Measurements from ENCODE around the gene ITK.

Gene ITK

DNA sequence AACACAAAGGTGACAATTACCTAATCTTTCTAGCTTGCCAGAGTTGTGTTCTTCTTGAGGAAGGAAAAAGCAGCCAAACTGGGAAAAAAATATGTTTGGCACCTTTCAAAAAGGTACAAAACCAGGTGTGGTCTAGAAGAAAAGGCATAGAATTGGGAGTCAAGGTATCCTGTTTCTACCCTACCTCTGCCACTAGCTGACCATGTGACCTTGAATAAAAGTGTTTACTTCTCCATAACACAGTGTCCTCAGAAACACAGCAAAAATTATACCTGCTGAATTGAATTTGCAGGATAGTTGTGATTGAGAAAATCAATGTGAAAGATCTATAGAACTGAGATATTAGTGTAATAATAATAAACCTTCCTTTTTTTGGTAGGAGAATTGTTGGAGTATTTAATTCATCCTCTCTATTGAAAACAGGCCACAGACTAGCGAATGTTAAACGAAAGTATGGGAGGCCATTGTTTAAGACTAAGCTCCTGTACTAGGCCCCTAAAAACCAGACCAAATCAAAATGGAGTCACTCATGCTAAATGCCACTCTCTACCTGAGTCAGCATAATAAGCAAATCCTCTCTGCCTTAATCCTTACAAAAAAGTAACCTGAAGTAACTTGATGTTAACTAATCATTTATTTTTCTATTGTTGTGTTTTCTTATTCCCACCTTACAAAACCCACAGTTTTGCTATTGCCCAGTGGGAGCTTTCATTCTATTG is 97.8 kb downstream of the ITK start:
- H3K4me3 ChIP-seq (ENCODE audit: low read depth, low read length): no peak overlapping the region

DNA sequence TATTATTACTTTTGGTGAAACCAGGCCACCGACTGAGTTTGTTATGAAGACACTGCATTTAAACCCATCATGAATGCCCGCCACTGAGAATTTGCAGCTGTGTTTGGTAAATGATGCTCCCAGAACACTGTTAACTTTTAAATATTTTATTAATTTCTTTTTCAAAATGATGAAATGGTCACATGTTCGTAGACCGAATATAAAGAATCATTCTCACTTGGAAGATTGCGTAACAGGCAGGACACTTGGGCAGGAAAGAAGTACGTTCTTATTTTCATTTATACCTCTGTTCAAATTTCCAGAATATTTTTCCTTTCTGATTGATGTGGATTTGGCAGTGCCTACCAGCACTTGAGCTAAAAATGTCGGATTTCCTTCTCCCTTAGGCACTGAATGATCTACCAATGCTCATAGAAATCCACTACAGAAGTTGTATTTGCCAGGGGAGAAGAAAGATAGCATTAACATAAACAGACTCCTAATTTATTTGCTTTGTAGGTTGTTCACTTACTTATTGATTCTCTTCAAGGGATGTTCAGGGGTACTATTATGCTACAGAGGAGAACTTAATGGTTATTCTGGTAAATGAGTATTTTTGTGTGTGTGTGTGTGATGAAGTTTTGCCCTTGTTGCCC is 99.1 kb downstream of the ITK start:
- no peak overlapping the region for H3K4me3 ChIP-seq (ENCODE audit: low read depth, low read length)

DNA sequence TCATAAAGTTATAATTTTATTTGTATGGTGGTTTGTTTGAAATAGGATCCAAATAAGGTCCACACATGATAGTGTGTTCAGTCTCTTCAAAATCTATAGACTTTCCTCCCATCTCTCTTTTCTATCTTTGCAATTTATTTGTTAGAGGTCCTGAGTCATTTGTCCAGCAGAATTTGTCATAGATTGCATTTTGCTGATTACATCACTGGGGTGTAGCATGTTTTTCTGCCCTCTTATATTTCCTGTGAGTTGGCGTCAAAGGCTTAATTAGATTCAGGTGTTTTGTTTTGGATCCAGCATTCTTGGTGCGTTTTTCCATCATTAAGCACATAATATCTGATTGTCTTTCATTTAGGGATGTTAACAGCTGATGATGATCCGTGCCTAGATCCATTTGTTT is 100.3 kb downstream of the ITK start:
- no peak overlapping the region for H3K4me3 ChIP-seq (ENCODE audit: low read depth, low read length)

DNA sequence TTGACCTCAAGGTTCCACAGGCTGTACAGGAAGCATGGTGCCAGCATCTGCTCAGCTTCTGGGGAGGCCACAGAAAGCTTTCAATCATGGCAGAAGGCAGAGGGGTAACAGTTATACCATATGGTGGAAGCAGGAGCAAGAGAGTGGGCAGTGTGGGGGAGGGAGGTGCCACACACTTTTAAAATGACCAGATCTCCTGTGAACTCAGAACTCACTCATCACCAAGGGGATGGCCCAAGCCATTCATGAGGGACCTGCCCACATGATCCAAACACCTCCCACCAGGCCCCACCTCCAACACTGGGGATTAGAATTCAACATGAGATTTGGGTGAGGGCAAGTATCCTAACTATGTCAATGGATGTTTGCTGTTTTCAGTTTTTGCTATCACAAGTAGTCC is 101.5 kb downstream of the ITK start:
- no peak overlapping the region for H3K4me3 ChIP-seq (ENCODE audit: low read depth, low read length)

DNA sequence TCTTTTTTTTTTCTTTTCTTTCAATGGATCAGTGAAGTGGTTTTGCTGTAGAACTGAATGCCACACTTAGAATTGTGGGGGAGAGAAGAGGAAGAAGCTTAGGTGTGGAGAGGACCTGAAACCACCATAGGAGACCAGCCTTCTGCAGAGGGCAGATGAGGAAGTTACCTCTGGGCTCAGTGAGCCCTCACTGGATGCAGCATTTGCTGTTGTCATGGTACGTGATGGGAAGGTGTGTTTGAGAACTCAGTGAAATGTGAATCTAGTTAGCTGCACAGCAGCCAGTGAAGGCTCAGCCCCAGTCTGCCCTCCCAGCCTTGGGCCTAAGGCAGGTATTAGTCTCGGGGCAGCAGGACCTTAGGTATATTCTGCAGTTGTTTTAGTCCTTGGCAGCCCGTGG is 102.8 kb downstream of the ITK start:
- no peak overlapping the region for H3K4me3 ChIP-seq (ENCODE audit: low read depth, low read length)

DNA sequence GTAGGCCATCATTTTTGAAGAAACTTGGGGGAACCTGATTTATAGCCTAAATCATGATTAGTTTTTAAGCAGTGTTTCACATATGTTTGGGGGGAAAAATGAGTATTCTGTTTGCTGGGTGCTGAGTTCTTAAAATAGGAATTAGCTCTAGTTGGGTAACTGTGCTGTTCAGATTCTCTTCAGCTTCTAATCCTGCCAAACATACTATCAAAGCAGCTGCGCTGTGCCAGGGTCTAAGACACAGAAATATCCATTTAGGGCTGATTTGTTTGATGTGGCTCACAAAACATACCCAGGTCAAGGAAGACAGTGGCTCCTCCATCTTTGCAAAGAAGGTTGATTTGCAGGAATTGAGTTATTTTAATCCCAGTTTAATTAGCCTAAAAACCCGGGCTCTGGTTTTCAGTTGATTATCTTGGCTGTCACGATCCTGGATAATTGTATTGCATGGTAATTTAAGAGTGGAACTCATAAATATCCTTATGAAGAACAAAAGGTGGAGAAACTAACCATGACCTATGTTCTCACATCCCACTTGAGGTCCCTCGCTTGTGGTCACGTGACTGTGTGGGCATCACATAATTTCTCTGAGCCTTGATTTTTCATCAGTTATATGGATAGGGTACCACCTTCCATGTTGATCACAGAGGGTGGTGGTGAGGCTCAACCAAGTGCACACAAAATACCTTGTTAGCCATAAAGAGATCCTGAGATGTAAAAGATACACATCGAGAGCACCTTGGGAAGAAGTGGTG is 104.0 kb downstream of the ITK start:
- H3K4me3 ChIP-seq (ENCODE audit: low read depth, low read length): no peak overlapping the region

DNA sequence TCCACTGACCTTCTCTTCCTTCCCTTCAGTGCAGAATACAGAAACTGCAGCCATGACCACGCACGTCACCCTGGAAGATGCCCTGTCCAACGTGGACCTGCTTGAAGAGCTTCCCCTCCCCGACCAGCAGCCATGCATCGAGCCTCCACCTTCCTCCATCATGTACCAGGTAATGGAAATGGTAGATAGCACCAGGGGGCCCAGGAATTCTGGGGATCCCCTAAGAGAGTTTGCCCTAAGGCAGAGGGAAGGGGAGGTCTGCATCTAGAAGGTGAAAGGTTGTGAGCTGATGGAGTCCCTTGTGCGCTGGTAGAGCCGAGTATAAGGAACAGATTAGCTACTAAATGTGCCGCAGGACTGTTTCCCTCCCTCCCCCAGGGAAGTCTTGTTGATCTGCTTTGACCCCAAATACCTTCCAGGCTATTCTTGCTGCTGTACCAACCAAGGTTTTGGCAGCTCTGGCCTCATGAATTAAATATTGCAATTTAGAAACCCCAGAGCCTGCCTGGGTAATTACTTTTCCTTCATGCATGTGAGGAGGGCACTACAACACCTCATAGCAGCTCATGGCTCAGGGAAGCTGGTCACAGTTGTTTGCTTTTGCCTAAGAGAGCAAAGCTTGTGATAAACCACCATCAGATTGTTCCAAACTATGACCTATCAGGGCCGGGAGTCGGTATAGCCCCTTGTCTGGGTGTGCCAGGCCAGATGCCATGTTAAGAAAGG is 104.8 kb downstream of the ITK start:
- H3K4me3 ChIP-seq (ENCODE audit: low read depth, low read length): no peak overlapping the region

DNA sequence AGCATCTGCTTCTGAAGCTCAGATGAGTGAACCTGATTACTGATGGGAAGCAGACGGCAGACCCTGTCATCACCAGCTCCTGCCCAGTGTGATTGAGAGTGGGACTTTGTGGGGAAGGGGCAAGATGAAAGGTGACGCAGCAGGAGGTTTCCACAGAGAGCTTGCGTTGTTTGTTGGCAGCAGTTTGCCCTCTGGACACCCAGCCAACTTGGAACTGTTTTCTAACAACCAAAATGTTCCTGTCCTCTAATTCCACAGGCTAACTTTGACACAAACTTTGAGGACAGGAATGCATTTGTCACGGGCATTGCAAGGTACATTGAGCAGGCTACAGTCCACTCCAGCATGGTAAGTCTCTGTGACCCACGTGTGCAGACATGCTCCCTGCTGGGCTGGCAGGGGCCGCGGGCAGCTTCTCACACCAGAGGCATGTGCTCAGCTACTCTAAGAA is 106.1 kb downstream of the ITK start:
- H3K4me3 ChIP-seq (ENCODE audit: low read depth, low read length): no peak overlapping the region

DNA sequence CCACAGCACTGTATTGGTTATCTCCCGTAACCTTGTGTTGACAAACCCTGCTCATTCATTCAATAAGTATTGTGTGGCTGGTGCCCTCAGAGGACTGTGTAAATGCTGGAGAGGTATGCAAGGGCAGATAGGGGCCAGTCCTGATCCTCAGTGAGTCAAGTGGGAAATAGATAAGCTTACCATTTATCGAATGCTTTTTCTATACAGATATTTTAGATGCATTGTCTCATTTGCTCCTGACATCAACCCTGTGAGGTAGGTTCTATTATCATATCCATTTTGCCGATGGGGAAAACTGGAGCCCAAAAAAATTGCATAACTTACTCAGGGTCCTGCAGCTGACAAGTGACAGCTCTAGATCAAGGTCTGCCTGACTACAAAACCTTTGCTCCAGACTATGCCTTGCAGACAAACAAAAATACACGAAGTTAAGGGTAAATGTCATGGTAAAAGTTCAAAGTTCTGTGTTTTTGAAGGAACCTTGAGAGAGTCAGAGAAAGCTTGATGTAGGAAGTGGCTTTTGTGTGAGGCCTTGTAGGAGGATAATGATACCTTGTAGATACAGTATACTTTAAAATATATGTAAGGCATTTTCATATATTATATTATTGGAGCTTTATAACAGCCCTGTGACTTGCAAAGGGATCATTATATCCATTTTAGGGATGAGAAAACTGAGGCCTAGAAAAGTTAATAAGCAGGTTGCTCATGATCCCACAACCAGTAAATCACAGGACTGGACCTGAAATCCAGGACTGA is 107.9 kb downstream of the ITK start:
- no peak overlapping the region for H3K4me3 ChIP-seq (ENCODE audit: low read depth, low read length)

DNA sequence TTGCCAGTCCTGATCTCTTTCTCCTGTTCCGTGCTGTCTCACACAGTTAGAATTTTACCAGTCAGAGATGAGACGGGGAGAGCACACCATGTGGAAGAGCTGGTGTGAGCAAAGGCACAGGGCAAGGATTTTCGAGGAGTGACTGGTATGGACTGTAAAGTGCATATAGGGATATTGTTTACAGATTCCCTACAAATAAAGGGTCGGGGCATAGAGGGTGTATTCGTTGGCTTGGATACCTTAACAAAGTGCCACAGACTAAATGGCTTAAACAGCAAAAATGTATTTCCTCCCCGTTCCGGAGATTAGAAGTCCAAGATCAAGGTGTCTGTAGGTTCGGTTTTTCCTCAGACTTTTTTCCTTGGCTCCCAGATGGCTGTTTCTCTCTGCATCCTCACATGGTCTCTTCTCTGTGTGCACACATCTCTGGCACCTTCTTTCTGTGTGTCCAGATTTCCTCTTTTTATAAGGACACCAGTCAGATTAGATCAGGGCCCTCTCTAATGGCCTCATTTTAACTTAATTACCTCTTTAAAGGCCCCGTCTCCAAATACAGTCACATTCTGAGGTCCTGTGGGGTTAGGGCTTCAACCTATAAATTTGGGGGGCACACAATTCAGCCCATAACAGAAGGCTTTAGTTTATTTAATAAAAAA is 108.7 kb downstream of the ITK start:
- no peak overlapping the region for H3K4me3 ChIP-seq (ENCODE audit: low read depth, low read length)

DNA sequence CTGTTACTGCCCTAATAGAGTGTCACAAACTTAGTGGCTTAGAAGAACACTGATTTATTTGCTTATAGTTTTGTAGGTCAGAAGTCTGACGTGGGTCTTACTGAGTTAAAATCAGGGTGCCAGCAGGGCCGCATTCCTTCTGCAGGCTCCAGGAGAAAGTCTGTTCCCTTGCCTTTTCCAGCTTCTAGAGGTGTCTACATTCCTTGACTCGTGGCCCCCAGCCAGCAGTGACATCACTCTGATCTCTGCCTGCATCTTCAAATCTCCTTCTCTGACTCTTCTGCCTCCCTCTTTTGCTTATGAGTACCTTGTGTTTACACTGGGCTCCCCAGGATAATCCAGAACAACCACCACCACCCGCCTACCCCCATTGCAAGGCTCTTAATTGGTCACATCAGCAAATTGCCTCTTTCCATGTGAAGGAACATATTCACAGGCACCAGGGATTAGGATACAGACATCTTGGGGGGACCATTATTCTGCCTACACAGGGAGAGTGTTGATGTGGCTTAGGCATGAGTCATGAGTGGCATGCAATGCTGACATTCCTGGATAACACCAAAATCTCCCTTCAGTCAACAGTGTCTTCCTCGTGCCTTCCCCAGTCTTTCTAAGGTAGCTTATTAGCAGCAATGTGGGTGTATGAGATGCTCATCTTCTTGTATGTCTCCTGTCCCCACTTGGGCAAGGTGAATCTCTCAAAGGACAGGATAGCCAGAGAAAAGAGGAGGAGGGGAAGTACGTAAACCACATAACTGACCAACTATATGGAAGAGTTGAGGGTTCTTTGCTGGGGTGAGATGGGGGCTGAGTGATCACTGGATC is 109.7 kb downstream of the ITK start:
- H3K4me3 ChIP-seq (ENCODE audit: low read depth, low read length): no peak overlapping the region

DNA sequence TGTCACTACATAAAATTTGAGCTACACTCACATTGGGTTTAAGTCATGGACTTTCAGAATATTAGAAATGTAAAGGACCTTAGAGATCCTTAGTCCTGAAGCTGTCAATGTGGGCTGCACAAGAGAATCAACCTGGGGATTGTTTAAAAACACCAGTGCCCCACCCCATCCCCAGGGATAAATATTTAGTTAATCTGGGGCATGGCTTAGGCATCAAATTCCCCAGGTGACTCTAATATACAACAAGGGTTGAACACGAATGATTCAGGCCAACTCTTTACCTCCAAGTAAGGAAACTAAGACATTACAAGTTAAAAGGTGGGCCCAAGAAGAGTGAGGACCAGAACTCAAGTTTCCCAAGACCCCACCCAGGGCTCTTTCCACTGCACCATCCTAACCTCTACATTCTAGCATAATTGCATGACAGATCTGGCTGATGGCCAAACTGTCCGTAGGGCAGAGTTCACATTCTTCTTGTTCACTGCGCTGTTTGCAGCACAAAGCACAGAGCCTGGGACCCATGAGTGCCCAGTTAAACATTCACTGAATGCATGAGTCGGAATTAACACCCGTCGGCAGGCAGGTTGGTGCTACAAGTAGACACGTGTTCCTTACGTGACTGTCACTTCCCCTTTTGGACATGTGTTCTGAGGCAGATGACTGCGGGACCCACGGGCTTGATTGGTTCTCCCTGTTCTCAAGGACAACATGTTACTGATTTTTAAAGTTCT is 110.5 kb downstream of the ITK start:
- no peak overlapping the region for H3K4me3 ChIP-seq (ENCODE audit: low read depth, low read length)

DNA sequence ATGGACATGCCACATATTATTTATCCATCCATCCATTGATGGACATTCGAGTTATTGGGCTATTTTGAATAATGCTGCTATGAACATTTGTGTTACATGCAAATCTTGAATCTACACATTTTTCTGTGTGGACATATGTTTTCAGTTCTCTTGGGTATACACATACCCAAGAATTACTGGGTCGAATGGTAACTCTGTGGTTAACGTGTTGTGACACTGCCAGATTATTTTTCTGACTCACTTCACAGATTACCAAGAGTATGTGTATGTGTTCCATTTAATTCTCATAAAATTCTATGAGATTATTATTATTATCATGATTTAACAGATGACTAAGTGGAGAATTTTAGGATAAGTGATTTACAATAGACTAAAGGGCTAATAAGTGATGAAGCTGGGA is 112.0 kb downstream of the ITK start:
- H3K4me3 ChIP-seq (ENCODE audit: low read depth, low read length): no peak overlapping the region

DNA sequence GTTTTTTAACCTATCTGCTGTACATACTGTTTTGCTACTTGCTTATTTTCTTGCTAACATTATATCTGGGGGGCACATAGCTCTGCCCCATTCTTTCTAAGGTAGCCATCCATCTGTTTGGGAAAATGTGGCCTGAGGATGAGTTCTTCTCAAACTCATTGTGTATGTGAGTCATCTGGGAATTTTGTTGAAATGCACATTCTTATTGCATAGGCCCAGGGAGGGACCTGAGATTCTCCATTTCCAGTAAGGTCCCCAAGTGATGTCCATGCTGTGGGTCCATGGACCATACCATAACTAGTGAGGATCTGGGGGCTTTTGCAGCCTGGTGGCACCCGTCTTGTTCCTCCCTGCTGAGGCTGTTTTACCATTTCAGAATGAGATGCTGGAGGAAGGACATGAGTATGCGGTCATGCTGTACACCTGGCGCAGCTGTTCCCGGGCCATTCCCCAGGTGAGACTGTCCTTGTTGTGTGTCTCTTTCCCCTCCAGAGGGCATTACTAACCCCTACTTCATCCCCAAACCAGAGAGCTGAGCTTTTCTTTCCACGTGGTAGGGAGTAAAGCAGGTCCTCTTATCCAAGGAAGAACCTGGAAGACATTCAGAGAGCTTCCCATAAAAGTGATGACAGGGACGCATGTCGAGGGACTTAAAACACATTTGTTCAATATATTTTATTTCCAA is 113.9 kb downstream of the ITK start:
- H3K4me3 ChIP-seq (ENCODE audit: low read depth, low read length): no peak overlapping the region

DNA sequence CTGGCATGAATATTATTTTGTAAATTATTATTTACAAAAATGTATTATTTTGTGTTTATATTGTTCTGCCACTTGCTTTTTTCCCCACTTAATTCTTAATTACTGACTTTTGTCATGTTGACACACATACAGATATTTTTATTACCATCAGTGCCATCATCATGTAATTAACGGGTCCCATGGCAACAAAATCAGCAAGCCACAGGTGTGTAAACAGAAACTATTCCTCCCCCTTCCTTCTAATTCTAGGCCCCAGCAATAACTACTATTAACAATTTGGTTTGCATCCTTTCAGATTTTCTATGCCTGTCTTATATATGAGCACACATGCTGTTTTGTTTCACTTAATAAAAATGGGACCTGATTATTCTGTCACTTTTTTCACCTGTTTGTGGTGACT is 114.6 kb downstream of the ITK start:
- no peak overlapping the region for H3K4me3 ChIP-seq (ENCODE audit: low read depth, low read length)

DNA sequence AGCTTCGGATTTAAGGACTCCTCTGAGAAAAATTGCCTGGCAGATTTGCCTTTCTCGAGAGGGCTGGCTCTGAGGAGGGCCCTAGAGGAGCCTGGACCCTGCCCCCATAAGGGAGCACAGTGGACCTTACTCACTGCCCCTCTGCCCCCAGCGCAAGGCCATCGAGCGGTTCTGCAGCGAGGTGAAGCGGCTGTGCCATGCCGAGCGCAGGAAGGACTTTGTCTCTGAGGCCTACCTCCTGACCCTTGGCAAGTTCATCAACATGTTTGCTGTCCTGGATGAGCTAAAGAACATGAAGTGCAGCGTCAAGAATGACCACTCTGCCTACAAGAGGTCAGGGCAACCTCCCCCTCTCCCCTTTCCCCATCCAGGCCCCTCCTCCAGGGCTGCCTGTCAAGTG is 119.9 kb downstream of the ITK start:
- no peak overlapping the region for H3K4me3 ChIP-seq (ENCODE audit: low read depth, low read length)

DNA sequence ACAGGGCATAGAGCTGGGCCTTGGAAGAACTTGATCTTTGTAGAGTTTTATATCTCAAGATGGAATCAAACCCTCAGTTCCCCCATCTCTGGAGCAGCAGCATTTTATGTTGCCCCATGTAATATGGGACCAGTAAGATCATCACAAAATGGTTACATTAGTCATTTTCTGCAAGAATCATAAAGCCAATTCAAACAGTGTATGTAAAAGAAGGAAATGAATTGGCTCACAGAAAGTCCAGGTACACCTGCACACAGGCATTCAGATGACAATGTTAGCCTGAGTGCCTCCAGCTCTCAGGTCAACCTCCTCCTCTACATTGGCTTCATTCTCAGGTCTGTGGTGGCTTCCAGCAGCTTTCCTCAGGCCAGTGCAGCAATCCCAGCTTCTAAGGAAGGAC is 120.4 kb downstream of the ITK start:
- H3K4me3 ChIP-seq (ENCODE audit: low read depth, low read length): no peak overlapping the region

DNA sequence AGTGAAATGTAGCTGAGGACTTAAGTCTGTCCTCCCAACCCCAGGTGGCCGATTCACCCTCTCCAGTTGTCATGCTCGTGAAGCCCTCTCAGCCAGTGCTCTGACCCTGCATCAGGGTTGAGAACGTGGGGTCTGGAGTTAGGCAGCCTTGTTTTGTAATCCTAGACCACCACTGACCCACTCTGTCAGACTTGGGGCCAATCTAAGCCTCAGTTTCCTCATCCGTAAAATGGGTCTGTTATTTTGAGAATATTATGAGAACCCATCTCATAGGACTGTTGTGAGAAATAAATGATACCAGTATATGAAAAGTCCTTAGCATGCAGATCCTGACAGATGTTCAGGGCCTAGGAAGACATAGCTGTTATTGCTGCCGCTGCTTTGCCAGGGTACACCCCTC is 122.4 kb downstream of the ITK start:
- no peak overlapping the region for H3K4me3 ChIP-seq (ENCODE audit: low read depth, low read length)

Measured in iPS-11a (cell line).